Measurements from ENCODE around the gene BRIP1.
"Not testable (repeated sequence)": the region's sequence is repeated elsewhere in the genome, so short reads cannot be mapped to it uniquely, and the experiment has no call there.

The BRIP1 gene

DNA sequence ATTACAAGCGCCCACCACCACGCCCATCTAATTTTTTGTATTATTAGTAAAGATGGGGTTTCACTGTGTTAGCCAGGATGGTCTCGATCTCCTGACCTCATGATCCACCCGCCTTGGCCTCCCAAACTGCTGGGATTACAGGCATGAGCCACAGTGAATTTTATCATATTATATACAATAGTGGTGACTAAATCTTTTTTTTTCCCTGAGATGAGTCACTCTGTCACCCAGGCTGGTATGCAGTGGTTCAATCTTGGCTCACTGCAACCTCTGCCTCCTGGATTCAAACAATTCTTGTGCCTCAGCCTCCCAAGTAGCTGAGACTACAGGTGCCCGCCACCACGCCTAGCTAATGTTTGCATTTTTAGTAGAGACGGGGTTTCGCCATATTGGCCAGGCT lies 22.5 kb upstream of the BRIP1 start:
- not testable (repeated sequence) for H3K4me3 ChIP-seq (ENCODE audit: insufficient read depth, low read depth, low read length); H3K27me3 ChIP-seq (ENCODE audit: control insufficient read depth, insufficient read depth, low read length, poor library complexity, severe bottlenecking); H3K9me3 ChIP-seq (ENCODE audit: control insufficient read depth, low read length); H3K27ac ChIP-seq (ENCODE audit: insufficient read depth, low read depth, low read length, poor library complexity, severe bottlenecking); H3K4me1 ChIP-seq (ENCODE audit: control insufficient read depth, insufficient read depth, low read length); H3K36me3 ChIP-seq (ENCODE audit: control insufficient read depth, insufficient read depth, low read length)
- 95 to 97% methylated on average over 8 of the region's 8 CpGs for WGBS, 2 experiments

DNA sequence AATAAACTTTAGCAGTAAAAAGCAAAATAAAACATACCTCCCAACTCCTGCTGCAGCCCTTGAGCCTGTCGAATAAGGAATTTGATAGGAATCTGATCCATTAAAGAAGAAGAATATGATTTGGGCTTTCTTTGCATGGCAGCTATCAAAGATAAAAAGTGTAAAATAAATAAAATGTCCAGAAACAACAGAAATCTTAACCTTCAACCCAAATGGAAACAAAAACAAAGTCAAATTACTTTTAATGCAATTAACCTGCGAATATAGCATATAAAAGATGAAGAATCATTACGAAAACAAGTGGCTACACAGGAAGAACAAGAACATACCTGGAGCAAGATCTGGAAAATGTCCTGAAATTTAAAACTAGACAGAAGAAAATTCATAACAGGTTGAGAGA lies 21.5 kb upstream of the BRIP1 start:
- Histone ChIP-seq H3K9me3 (ENCODE audit: control insufficient read depth, low read length) (no peaks in the 10 kb centered on the region), H3K4me3 (ENCODE audit: insufficient read depth, low read depth, low read length) (no peak overlapping the region), H3K36me3 (ENCODE audit: control insufficient read depth, insufficient read depth, low read length) (peaks cover 6% of the 10 kb centered on the region), H3K4me1 (ENCODE audit: control insufficient read depth, insufficient read depth, low read length) (no peaks in the 10 kb centered on the region), H3K27ac (ENCODE audit: insufficient read depth, low read depth, low read length, poor library complexity, severe bottlenecking) (no peak overlapping the region), H3K27me3 (ENCODE audit: control insufficient read depth, insufficient read depth, low read length, poor library complexity, severe bottlenecking) (no peaks in the 10 kb centered on the region)
- 100% methylated on average over 2 to 3 of the region's 3 CpGs for WGBS, 2 experiments

DNA sequence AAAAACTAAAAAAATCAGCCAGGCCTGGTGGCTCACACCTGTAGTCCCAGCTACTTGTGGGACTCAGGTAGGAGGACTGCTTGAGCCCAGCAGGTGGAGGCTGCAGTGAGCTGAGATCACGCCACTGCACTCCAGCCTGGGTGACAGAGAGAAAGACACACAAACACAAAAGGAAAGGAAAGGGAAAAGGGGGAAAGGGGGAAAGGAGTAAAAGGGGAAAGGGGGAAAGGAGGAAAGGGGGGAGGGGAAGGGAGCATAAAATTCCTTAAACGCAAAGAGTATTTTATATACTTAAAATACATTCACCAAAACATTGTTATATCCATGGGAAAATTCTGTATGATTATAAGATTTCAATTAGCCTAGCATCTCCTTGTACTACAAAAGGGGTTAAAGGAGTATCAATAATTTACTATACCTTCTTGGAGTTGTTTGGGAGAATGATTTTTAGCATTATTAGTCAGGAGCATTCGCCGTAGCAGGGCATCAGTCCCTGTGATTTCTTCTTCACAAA lies 17.3 kb upstream of the BRIP1 start:
- no peak overlapping the region for H3K27ac ChIP-seq (ENCODE audit: insufficient read depth, low read depth, low read length, poor library complexity, severe bottlenecking)
- peaks cover 14% of the 10 kb centered on the region for H3K36me3 ChIP-seq (ENCODE audit: control insufficient read depth, insufficient read depth, low read length)
- H3K9me3 ChIP-seq (ENCODE audit: control insufficient read depth, low read length): no peaks in the 10 kb centered on the region
- 91 to 95% methylated on average over 1 of the region's 4 CpGs for WGBS, 2 experiments
- H3K27me3 ChIP-seq (ENCODE audit: control insufficient read depth, insufficient read depth, low read length, poor library complexity, severe bottlenecking): no peaks in the 10 kb centered on the region
- H3K4me3 ChIP-seq (ENCODE audit: insufficient read depth, low read depth, low read length): no peak overlapping the region
- H3K4me1 ChIP-seq (ENCODE audit: control insufficient read depth, insufficient read depth, low read length): no peaks in the 10 kb centered on the region

DNA sequence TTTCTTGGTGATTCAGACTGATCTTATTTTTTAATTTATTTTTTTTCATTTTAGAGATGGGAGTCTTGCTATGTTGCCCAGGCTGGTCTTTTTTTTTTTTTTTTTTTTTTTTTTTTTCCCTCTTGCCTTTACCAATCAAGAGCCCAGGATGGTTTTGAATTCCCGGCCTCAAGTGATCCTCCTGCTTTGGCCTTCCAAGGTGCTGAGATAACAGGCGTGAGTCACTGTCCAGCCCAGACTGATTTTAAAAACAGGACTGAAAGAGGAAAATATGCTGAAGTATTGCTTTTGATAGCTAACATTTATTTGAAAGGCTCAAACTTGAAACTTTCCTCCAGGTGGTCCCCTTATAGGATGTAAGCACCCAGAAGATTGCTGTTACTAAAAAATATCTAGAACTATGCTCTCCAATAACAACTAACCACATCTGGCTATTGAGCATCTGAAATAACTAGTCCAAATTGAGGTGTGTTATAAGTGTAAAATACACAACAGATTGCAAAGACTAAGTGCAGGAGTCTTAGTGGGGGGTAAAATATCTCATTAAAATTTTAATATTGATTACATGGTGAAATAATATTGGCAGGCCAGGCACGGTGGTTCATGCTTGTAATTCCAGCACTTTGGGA lies 15.8 kb upstream of the BRIP1 start:
- Histone ChIP-seq H3K4me3 (ENCODE audit: insufficient read depth, low read depth, low read length) (no peak overlapping the region), H3K27ac (ENCODE audit: insufficient read depth, low read depth, low read length, poor library complexity, severe bottlenecking) (no peak overlapping the region), H3K36me3 (ENCODE audit: control insufficient read depth, insufficient read depth, low read length) (peaks cover 14% of the 10 kb centered on the region), H3K4me1 (ENCODE audit: control insufficient read depth, insufficient read depth, low read length) (no peaks in the 10 kb centered on the region), H3K27me3 (ENCODE audit: control insufficient read depth, insufficient read depth, low read length, poor library complexity, severe bottlenecking) (no peaks in the 10 kb centered on the region), H3K9me3 (ENCODE audit: control insufficient read depth, low read length) (no peaks in the 10 kb centered on the region)
- WGBS, 2 experiments: 94 to 96% methylated on average over 3 of the region's 3 CpGs

DNA sequence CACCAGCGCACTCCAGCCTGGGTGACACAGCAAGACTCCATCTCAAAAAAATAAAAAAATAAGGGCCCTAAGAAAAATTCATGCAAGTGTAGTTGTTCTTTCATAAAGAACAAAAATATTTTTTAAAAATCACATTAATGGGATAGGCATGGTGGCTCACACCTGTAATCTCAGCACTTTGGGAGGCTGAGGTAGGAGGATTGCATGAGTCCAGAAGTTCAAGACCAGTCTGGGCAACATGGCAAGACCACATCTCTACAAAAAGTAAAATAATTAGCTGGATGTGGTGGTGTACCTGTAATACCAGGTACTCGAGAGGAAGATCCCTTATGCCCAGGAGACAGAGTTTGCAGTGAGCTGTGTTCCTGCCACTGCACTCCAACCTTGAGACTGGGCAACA lies 15.2 kb upstream of the BRIP1 start:
- peaks cover 14% of the 10 kb centered on the region for H3K36me3 ChIP-seq (ENCODE audit: control insufficient read depth, insufficient read depth, low read length)
- no peak overlapping the region for H3K4me3 ChIP-seq (ENCODE audit: insufficient read depth, low read depth, low read length)
- no peaks in the 10 kb centered on the region for H3K9me3 ChIP-seq (ENCODE audit: control insufficient read depth, low read length)
- H3K27me3 ChIP-seq (ENCODE audit: control insufficient read depth, insufficient read depth, low read length, poor library complexity, severe bottlenecking): no peaks in the 10 kb centered on the region
- H3K4me1 ChIP-seq (ENCODE audit: control insufficient read depth, insufficient read depth, low read length): no peaks in the 10 kb centered on the region
- H3K27ac ChIP-seq (ENCODE audit: insufficient read depth, low read depth, low read length, poor library complexity, severe bottlenecking): no peak overlapping the region
- WGBS, 2 experiments: 80 to 89% methylated on average over 2 of the region's 2 CpGs

DNA sequence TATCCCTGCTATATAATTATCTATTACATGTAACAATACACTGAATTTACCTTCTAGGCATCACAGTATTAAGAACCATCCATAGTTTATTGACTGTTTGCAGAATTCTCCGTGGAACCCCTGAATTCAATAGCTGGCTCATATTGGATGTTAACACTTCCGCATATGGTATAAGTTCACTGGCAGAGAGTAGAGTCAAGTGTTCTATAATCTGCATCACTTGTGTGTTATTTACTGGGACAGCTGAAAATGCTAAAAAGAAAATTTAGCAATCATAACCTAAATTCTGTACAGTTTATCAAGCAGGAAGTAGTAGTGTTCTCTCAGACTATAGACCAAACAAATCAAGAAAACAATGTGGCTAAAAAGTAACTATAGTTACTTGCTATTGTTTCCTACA lies 14.5 kb upstream of the BRIP1 start:
- H3K4me1 ChIP-seq (ENCODE audit: control insufficient read depth, insufficient read depth, low read length): no peaks in the 10 kb centered on the region
- H3K27me3 ChIP-seq (ENCODE audit: control insufficient read depth, insufficient read depth, low read length, poor library complexity, severe bottlenecking): no peaks in the 10 kb centered on the region
- H3K4me3 ChIP-seq (ENCODE audit: insufficient read depth, low read depth, low read length): no peak overlapping the region
- no peak overlapping the region for H3K27ac ChIP-seq (ENCODE audit: insufficient read depth, low read depth, low read length, poor library complexity, severe bottlenecking)
- WGBS, 2 experiments: 93 to 98% methylated on average over 2 of the region's 2 CpGs
- peaks cover 14% of the 10 kb centered on the region for H3K36me3 ChIP-seq (ENCODE audit: control insufficient read depth, insufficient read depth, low read length)
- no peaks in the 10 kb centered on the region for H3K9me3 ChIP-seq (ENCODE audit: control insufficient read depth, low read length)

DNA sequence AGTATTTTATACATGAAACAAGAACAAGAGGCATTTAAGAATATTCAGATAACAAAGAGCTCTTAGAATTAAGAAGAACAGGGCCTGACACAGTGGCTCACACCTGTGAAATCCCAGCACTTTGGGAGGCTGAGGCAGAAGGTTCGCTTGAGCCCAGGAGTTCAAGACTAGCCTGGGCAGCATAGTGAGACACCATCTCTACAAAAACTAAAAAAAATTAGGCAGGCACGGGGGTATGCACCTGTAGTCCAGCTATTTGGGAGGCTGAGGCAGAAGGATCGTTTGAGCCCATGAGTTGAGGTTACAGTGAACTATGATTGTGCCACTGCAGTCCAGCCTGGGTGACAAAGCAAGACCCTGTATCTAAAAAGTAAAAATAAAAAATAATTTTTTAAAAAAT lies 12.5 kb upstream of the BRIP1 start:
- WGBS, 2 experiments: 88 to 96% methylated on average over 3 of the region's 3 CpGs
- H3K27ac ChIP-seq (ENCODE audit: insufficient read depth, low read depth, low read length, poor library complexity, severe bottlenecking): no peak overlapping the region
- H3K9me3 ChIP-seq (ENCODE audit: control insufficient read depth, low read length): no peaks in the 10 kb centered on the region
- H3K4me3 ChIP-seq (ENCODE audit: insufficient read depth, low read depth, low read length): no peak overlapping the region
- peaks cover 20% of the 10 kb centered on the region for H3K36me3 ChIP-seq (ENCODE audit: control insufficient read depth, insufficient read depth, low read length)
- no peaks in the 10 kb centered on the region for H3K27me3 ChIP-seq (ENCODE audit: control insufficient read depth, insufficient read depth, low read length, poor library complexity, severe bottlenecking)
- no peaks in the 10 kb centered on the region for H3K4me1 ChIP-seq (ENCODE audit: control insufficient read depth, insufficient read depth, low read length)

DNA sequence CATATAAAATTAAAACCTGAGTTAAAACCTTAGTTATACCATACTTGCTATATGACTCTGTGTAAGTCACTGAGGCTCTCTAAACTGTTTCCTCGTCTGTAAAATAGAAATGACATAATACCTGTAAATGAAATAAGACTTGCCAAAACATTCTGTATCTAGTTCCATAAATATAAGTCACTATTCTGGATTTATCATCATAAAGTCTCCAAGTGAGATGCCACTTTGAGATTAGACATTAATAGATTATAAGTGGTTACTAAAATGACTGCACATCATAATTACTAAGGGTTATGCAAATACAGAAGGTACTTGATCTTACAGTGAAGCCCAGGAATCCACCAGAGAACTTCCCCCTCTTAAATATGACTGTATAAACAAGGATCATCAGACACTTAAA lies 12.0 kb upstream of the BRIP1 start:
- Histone ChIP-seq H3K4me1 (ENCODE audit: control insufficient read depth, insufficient read depth, low read length) (no peaks in the 10 kb centered on the region), H3K27me3 (ENCODE audit: control insufficient read depth, insufficient read depth, low read length, poor library complexity, severe bottlenecking) (no peaks in the 10 kb centered on the region), H3K27ac (ENCODE audit: insufficient read depth, low read depth, low read length, poor library complexity, severe bottlenecking) (no peak overlapping the region), H3K4me3 (ENCODE audit: insufficient read depth, low read depth, low read length) (no peak overlapping the region), H3K9me3 (ENCODE audit: control insufficient read depth, low read length) (no peaks in the 10 kb centered on the region), H3K36me3 (ENCODE audit: control insufficient read depth, insufficient read depth, low read length) (peaks cover 20% of the 10 kb centered on the region)
- WGBS, 2 experiments: 75% methylated on average over 1 of the region's 1 CpG; no CpG with 5 or more reads in 1 of the 2 experiments

DNA sequence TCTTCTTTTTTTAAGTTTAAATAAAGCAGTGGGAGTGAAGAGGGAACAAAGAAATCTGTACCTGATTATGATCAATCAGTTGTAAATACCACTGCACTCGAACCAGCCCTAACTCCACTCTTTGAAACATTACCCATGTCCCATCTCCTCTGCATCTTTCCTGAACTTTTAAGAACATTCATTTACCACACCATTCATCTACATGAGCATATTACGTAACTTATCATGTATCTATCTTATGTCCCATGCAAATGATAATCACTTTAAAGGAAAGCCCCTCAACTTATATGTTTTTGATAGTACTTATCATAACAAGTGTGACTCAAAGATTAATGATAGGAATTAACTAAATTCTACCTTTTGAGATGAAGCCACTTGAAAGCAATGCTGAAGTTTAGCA lies 10.7 kb upstream of the BRIP1 start:
- 91 to 96% methylated on average over 2 of the region's 2 CpGs for WGBS, 2 experiments
- H3K27me3 ChIP-seq (ENCODE audit: control insufficient read depth, insufficient read depth, low read length, poor library complexity, severe bottlenecking): no peaks in the 10 kb centered on the region
- no peaks in the 10 kb centered on the region for H3K4me1 ChIP-seq (ENCODE audit: control insufficient read depth, insufficient read depth, low read length)
- H3K9me3 ChIP-seq (ENCODE audit: control insufficient read depth, low read length): no peaks in the 10 kb centered on the region
- no peak overlapping the region for H3K27ac ChIP-seq (ENCODE audit: insufficient read depth, low read depth, low read length, poor library complexity, severe bottlenecking)
- H3K36me3 ChIP-seq (ENCODE audit: control insufficient read depth, insufficient read depth, low read length): peaks cover 20% of the 10 kb centered on the region
- no peak overlapping the region for H3K4me3 ChIP-seq (ENCODE audit: insufficient read depth, low read depth, low read length)

DNA sequence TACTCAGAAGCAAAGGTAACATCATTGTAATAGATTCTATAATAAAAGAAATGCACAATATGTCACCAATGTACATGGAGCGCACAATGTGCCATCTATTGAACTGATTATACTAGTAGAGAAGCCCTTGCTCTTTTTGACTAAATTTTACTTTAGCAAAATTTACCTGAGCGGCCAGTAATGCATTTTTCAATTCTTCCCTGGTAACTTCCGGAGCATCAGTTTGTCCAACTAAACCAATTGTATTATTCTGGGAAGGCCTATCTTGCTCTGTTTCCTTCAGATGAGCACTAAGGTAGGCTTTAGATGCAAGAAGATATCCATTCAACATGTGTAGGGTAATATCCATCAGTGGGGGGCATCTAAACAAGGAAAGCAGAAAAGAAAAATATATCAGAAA lies 8.8 kb upstream of the BRIP1 start:
- WGBS, 2 experiments: 95 to 97% methylated on average over 3 of the region's 3 CpGs
- no peaks in the 10 kb centered on the region for H3K9me3 ChIP-seq (ENCODE audit: control insufficient read depth, low read length)
- no peaks in the 10 kb centered on the region for H3K4me1 ChIP-seq (ENCODE audit: control insufficient read depth, insufficient read depth, low read length)
- H3K4me3 ChIP-seq (ENCODE audit: insufficient read depth, low read depth, low read length): no peak overlapping the region
- H3K27me3 ChIP-seq (ENCODE audit: control insufficient read depth, insufficient read depth, low read length, poor library complexity, severe bottlenecking): no peaks in the 10 kb centered on the region
- H3K27ac ChIP-seq (ENCODE audit: insufficient read depth, low read depth, low read length, poor library complexity, severe bottlenecking): no peak overlapping the region
- peaks cover 18% of the 10 kb centered on the region for H3K36me3 ChIP-seq (ENCODE audit: control insufficient read depth, insufficient read depth, low read length)

DNA sequence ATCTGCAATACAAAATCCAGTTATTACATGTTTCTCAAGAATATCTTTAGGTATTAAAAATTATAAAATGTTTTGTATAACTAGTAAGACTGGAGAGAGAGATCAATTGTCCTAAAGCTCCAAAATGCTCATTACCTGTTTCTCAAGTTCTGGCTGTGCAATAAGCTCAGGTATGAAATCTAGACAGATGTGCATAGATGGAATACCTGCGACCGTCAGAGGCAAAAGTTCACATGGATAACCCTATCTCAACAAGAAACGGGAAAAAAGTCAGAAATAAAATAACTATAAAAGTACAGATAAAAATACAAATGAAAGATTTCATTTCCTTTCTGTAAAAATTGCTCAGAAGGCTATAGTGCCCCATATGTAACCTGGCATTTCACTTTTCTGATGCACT lies 5.8 kb upstream of the BRIP1 start:
- Histone ChIP-seq H3K36me3 (ENCODE audit: control insufficient read depth, insufficient read depth, low read length) (peaks cover 23% of the 10 kb centered on the region), H3K27ac (ENCODE audit: insufficient read depth, low read depth, low read length, poor library complexity, severe bottlenecking) (no peak overlapping the region), H3K27me3 (ENCODE audit: control insufficient read depth, insufficient read depth, low read length, poor library complexity, severe bottlenecking) (no peaks in the 10 kb centered on the region), H3K4me1 (ENCODE audit: control insufficient read depth, insufficient read depth, low read length) (no peaks in the 10 kb centered on the region), H3K9me3 (ENCODE audit: control insufficient read depth, low read length) (no peaks in the 10 kb centered on the region), H3K4me3 (ENCODE audit: insufficient read depth, low read depth, low read length) (no peak overlapping the region)
- 100% methylated on average over 2 of the region's 3 CpGs for WGBS, 2 experiments

All from ectodermal cell (in vitro differentiated cells).